H1 (cell line): ENCODE data around the gene ADAT3.

Experiments
- CHD1 ChIP-seq: IDR thresholded peaks from 2 replicates; pipeline ENCODE4 v1.6.1; 2012; ENCODE audit warnings: low read depth, low read length, improper control_type of control experiment
- EZH2 ChIP-seq: fragments of 200-600 bp; sonication (generic); IDR thresholded peaks from 2 replicates; pipeline ENCODE4 v1.7.1; 2012; ENCODE audit warnings: low read depth, mild to moderate bottlenecking, moderate library complexity, low read length, inconsistent platforms; ENCODE audit not compliant: severe bottlenecking
- POLR2A ChIP-seq, 2 experiments: IDR thresholded peaks; 1 replicate in 1 of 2; 2 replicates in 1 of 2; pipeline ENCODE4 v1.6.1; 2011; ENCODE audit warnings: low read depth in 2 of 2, low read length in 2 of 2, mild to moderate bottlenecking in 2 of 2; ENCODE audit errors: control extremely low read depth in 1 of 2
- RAD21 ChIP-seq, 2 experiments: IDR thresholded peaks in 1 of 2; conservative IDR thresholded peaks in 1 of 2; 2 replicates each; pipeline ENCODE4 v1.6.1; 2011; ENCODE audit warnings: low read depth in 2 of 2, low read length in 2 of 2, improper control_type of control experiment in 1 of 2, inconsistent platforms in 1 of 2, mild to moderate bottlenecking in 1 of 2, moderate library complexity in 1 of 2

DNA sequence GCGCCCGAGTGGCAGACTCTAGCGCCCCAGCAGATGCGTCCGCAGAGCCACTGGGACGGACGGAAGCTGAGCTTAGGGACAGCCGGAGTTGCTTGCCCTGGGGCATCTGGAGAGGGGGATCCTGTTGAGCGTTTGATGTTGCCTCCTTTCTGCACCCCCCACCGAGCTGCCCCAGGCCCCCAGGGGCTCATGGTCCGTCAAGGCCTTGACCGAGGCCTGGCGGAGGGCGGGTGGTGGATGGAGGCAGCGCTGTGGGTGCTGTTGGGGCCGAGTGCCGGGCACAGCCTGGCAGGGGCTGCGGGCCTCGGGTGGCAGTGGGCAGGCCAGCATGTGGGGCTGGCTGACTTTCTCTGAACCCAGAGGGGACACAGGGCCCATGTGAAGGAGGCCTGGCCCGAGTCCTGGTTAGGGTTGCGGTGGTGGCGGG lies 38.5 kb downstream of the ADAT3 start:
- TF ChIP-seq POLR2A (IDR thresholded peaks at IDR 0.05; ENCODE audit: control extremely low read depth in 1 of 2, low read depth in 2 of 2, low read length in 2 of 2) (no peak), EZH2 (no peak), CHD1 (no peak), RAD21 (IDR thresholded peaks at IDR 0.05 in 1 of 2, conservative IDR thresholded peaks at IDR 0.05 in 1 of 2; ENCODE audit: low read depth in 2 of 2, low read length in 2 of 2) (no peak)
